H9 (cell line): Measurements from ENCODE around the gene WNT5B. TPM values are rescaled to one million over a fixed set of nuclear protein-coding genes. Genes with fewer than 3 reads are reported as not detected.

ENCODE experiments used
- DNase-seq: peaks from one replicate; pipeline ENCODE4 v3.0.0-alpha.2; 2017
- H2AFZ ChIP-seq: one replicate; pipeline ENCODE4 v1.6.1; 2013; ENCODE audit warnings: mild to moderate bottlenecking, low read length, control low read depth, moderate library complexity
- H2AK5ac ChIP-seq: 2 replicates; pipeline ENCODE4 v1.6.1; 2013; ENCODE audit warnings: low read length, control low read depth, mixed read lengths; ENCODE audit not compliant: insufficient read length
- H2BK120ac ChIP-seq: one replicate; pipeline ENCODE4 v1.6.1; 2013; ENCODE audit warnings: low read depth, mild to moderate bottlenecking, low read length, control low read depth, inconsistent platforms; ENCODE audit not compliant: poor library complexity, severe bottlenecking
- H2BK12ac ChIP-seq: 2 replicates; pipeline ENCODE4 v1.6.1; 2013; ENCODE audit warnings: low read length, control low read depth, mixed read lengths, low read depth; ENCODE audit not compliant: insufficient read length
- H2BK15ac ChIP-seq: 2 replicates; pipeline ENCODE4 v1.6.1; 2013; ENCODE audit warnings: low read depth, low read length, control low read depth
- H2BK20ac ChIP-seq: one replicate; pipeline ENCODE4 v1.6.1; 2013; ENCODE audit warnings: low read depth, mild to moderate bottlenecking, low read length, control low read depth, inconsistent platforms; ENCODE audit not compliant: poor library complexity, severe bottlenecking
- H2BK5ac ChIP-seq: 2 replicates; pipeline ENCODE4 v1.6.1; 2013; ENCODE audit warnings: low read length, control low read depth, mixed read lengths; ENCODE audit not compliant: insufficient read length
- H3K14ac ChIP-seq: 2 replicates; pipeline ENCODE4 v1.6.1; 2013; ENCODE audit warnings: low read length, control low read depth; ENCODE audit not compliant: insufficient read depth
- H3K18ac ChIP-seq: 2 replicates; pipeline ENCODE4 v1.6.1; 2013; ENCODE audit warnings: low read depth, mild to moderate bottlenecking, mixed read lengths, low read length, control low read depth; ENCODE audit not compliant: insufficient read length
- H3K23ac ChIP-seq: 2 replicates; pipeline ENCODE4 v1.6.1; 2013; ENCODE audit warnings: low read length, control low read depth, mixed read lengths, low read depth; ENCODE audit not compliant: insufficient read length
- H3K23me2 ChIP-seq: 2 replicates; pipeline ENCODE4 v1.6.1; 2013; ENCODE audit warnings: low read depth, mild to moderate bottlenecking, mixed read lengths, low read length, control low read depth; ENCODE audit not compliant: insufficient read length, poor library complexity, severe bottlenecking
- H3K27ac ChIP-seq: 2 replicates; pipeline ENCODE4 v1.5.1; 2013; ENCODE audit warnings: low read length, control low read depth, mixed read lengths, low read depth; ENCODE audit not compliant: insufficient read length
- H3K27me3 ChIP-seq: 2 replicates; pipeline ENCODE4 v1.6.1; 2013; ENCODE audit warnings: low read length, control low read depth, inconsistent platforms; ENCODE audit not compliant: insufficient read depth
- H3K4ac ChIP-seq: 2 replicates; pipeline ENCODE4 v1.6.1; 2013; ENCODE audit warnings: low read depth, mild to moderate bottlenecking, control low read depth, inconsistent platforms, low read length, moderate library complexity
- H3K4me1 ChIP-seq: 2 replicates; pipeline ENCODE4 v1.6.1; 2013; ENCODE audit warnings: low read length, control low read depth, inconsistent platforms; ENCODE audit not compliant: insufficient read depth
- H3K4me2 ChIP-seq: 2 replicates; pipeline ENCODE4 v1.6.1; 2013; ENCODE audit warnings: low read length, control low read depth, mixed read lengths; ENCODE audit not compliant: insufficient read length, insufficient read depth
- H3K56ac ChIP-seq: 2 replicates; pipeline ENCODE4 v1.6.1; 2013; ENCODE audit warnings: low read depth, mild to moderate bottlenecking, mixed read lengths, low read length, control low read depth; ENCODE audit not compliant: insufficient read length
- H3K79me1 ChIP-seq: 2 replicates; pipeline ENCODE4 v1.6.1; 2013; ENCODE audit warnings: low read depth, mild to moderate bottlenecking, moderate library complexity, low read length, control low read depth, inconsistent platforms; ENCODE audit not compliant: insufficient read depth, poor library complexity, severe bottlenecking
- H3K79me2 ChIP-seq: 2 replicates; pipeline ENCODE4 v1.6.1; 2013; ENCODE audit warnings: low read length, control low read depth, inconsistent platforms; ENCODE audit not compliant: insufficient read depth
- H3K9ac ChIP-seq: 2 replicates; pipeline ENCODE4 v1.6.1; 2013; ENCODE audit warnings: low read length, control low read depth, mixed read lengths; ENCODE audit not compliant: insufficient read length; ENCODE audit errors: extremely low read depth
- H3K9me3 ChIP-seq: one replicate; pipeline ENCODE4 v1.6.1; 2013; ENCODE audit warnings: low read depth, low read length, inconsistent platforms; ENCODE audit not compliant: control insufficient read depth
- H3T11ph ChIP-seq: one replicate; pipeline ENCODE4 v1.6.1; 2013; ENCODE audit warnings: mild to moderate bottlenecking, low read length, control low read depth, inconsistent platforms
- H4K20me1 ChIP-seq: one replicate; pipeline ENCODE4 v1.6.1; 2013; ENCODE audit not compliant: control insufficient read depth, insufficient read length, insufficient read depth
- H4K5ac ChIP-seq: 2 replicates; pipeline ENCODE4 v1.6.1; 2013; ENCODE audit warnings: low read depth, mild to moderate bottlenecking, mixed read lengths, low read length, control low read depth; ENCODE audit not compliant: insufficient read length
- H4K8ac ChIP-seq: replicated peaks from 2 replicates; pipeline ENCODE4 v1.6.1; 2013; ENCODE audit warnings: low read length, control low read depth, mixed read lengths, low read depth; ENCODE audit not compliant: insufficient read length
- H4K91ac ChIP-seq: 2 replicates; pipeline ENCODE4 v1.6.1; 2013; ENCODE audit warnings: low read depth, mild to moderate bottlenecking, moderate library complexity, mixed read lengths, low read length, control low read depth; ENCODE audit not compliant: insufficient read length
- H3K27ac Mint-ChIP-seq, 3 experiments: 2 replicates in 2 of 3; 3 replicates in 1 of 3; pipeline ENCODE4 v1.8.0; 2020 to 2021; ENCODE audit warnings: mixed read lengths in 3 of 3, mild to moderate bottlenecking in 1 of 3, moderate library complexity in 1 of 3
- H3K27me3 Mint-ChIP-seq: 2 replicates; pipeline ENCODE4 v1.8.0; 2021; ENCODE audit warnings: low read depth, mild to moderate bottlenecking, moderate library complexity, mixed read lengths
- H3K36me3 Mint-ChIP-seq, 3 experiments: 2 replicates in 2 of 3; 3 replicates in 1 of 3; pipeline ENCODE4 v1.8.0; 2020 to 2021; ENCODE audit warnings: low read depth in 3 of 3, mixed read lengths in 3 of 3; ENCODE audit not compliant: insufficient read depth in 1 of 3
- H3K4me1 Mint-ChIP-seq, 2 experiments: 2 replicates each; pipeline ENCODE4 v1.8.0; 2020; ENCODE audit warnings: mixed read lengths in 2 of 2
- H3K4me3 Mint-ChIP-seq, 2 experiments: 2 replicates in 1 of 2; 3 replicates in 1 of 2; pipeline ENCODE4 v1.8.0; 2020 to 2021; ENCODE audit warnings: mild to moderate bottlenecking in 2 of 2, mixed read lengths in 2 of 2, moderate library complexity in 1 of 2
- H3K9me3 Mint-ChIP-seq, 2 experiments: 2 replicates in 1 of 2; 3 replicates in 1 of 2; pipeline ENCODE4 v1.8.0; 2020; ENCODE audit warnings: mild to moderate bottlenecking in 2 of 2, mixed read lengths in 2 of 2, moderate library complexity in 1 of 2
- CTCF ChIP-seq: fragments of 200-600 bp; sonication (generic); conservative IDR thresholded peaks from 3 replicates; pipeline ENCODE4 v1.8.0; 2021; ENCODE audit warnings: antibody characterized with exemption, mild to moderate bottlenecking
- WGBS: extraction: QIAGEN DNeasy Blood & Tissue Kit; methylation state at CpG from one replicate; pipeline ENCODE4 v1.1.7; 2013; ENCODE audit warnings: missing lambda C conversion rate, low lambda C conversion rate, mixed read lengths; ENCODE audit not compliant: insufficient read length; ENCODE audit errors: extremely low coverage; 5-methylcytosine and 5-hydroxymethylcytosine counted together
- total RNA-seq: library from RNA; stranded (reverse); gene quantifications from 2 replicates; pipeline ENCODE4 v1.2.1, GENCODE V29; 2021

The WNT5B gene
- total RNA-seq, 1 experiment from 2014 or later: 1.5 TPM

GRCh38 chr12:1604464-1604863 lies 24.6 kb upstream of the WNT5B start:
- H2BK120ac ChIP-seq: no peak overlapping the region
- H3K23ac ChIP-seq: no peak overlapping the region
- no peak overlapping the region for H3T11ph ChIP-seq
- H3K4ac ChIP-seq: no peak overlapping the region
- Mint-ChIP-seq H3K36me3 (no peaks in the 10 kb centered on the region), H3K4me1 (peaks cover 16 to 20% of the 10 kb centered on the region in 2 experiments), H3K4me3 (no peak overlapping the region), H3K27ac (no peak overlapping the region), H3K9me3 (no peaks in the 10 kb centered on the region), H3K27me3 (peaks cover 57% of the 10 kb centered on the region)
- no peak overlapping the region for H3K27ac ChIP-seq
- DNase-seq: no peak
- 0 out of 2 replicates have a peak, but pooled peaks cover 2% of the 10 kb centered on the region for H3K4me1 ChIP-seq
- no peak overlapping the region for H4K91ac ChIP-seq
- H3K9ac ChIP-seq: no peak overlapping the region
- peaks cover 2% of the 10 kb centered on the region; the same call in 1 of the 2 replicates for H3K27me3 ChIP-seq
- H3K4me2 ChIP-seq: no peak overlapping the region
- no peak overlapping the region for H3K56ac ChIP-seq
- no peaks in the 10 kb centered on the region for H3K9me3 ChIP-seq
- H3K79me1 ChIP-seq: no peaks in the 10 kb centered on the region
- H3K79me2 ChIP-seq: no peaks in the 10 kb centered on the region
- no peak overlapping the region for H2BK20ac ChIP-seq
- no peak overlapping the region for H2BK5ac ChIP-seq
- H2BK15ac ChIP-seq: no peak overlapping the region
- no peak for TF ChIP-seq CTCF
- H3K23me2 ChIP-seq: peaks cover 6% of the 10 kb centered on the region
- H4K20me1 ChIP-seq: no peaks in the 10 kb centered on the region
- H2AK5ac ChIP-seq: no peak overlapping the region
- H3K14ac ChIP-seq: no peak overlapping the region
- no peak overlapping the region for H2AFZ ChIP-seq
- WGBS: no CpG with 5 or more reads among the region's 3 CpGs
- no peak overlapping the region for H4K5ac ChIP-seq
- no peak overlapping the region for H3K18ac ChIP-seq
- H2BK12ac ChIP-seq: no peak overlapping the region
- no peak overlapping the region for H4K8ac ChIP-seq
